ENCODE results near the gene ERH.

DNA sequence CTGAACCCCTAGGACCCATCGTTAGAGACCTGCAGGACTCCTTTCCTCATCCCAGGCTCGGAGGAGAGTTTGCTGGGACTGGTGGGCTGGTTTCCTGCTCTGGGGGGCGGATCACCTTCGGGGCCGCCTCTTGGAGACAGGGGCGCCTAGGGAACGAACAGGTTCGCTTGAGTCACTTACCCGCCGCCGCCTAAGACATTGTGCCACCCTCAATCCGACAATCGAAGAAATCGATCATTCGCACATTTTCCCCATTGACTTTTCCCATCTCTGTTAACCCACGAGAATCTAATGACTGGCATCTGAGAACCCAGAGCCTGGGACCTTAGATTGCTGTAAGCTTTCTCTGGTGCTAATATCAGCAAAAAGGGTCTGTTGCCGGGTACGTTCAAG, 715 bp upstream of the ERH start:
- TF ChIP-seq, protein P1, sequence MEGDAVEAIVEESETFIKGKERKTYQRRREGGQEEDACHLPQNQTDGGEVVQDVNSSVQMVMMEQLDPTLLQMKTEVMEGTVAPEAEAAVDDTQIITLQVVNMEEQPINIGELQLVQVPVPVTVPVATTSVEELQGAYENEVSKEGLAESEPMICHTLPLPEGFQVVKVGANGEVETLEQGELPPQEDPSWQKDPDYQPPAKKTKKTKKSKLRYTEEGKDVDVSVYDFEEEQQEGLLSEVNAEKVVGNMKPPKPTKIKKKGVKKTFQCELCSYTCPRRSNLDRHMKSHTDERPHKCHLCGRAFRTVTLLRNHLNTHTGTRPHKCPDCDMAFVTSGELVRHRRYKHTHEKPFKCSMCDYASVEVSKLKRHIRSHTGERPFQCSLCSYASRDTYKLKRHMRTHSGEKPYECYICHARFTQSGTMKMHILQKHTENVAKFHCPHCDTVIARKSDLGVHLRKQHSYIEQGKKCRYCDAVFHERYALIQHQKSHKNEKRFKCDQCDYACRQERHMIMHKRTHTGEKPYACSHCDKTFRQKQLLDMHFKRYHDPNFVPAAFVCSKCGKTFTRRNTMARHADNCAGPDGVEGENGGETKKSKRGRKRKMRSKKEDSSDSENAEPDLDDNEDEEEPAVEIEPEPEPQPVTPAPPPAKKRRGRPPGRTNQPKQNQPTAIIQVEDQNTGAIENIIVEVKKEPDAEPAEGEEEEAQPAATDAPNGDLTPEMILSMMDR (IDR thresholded peaks at IDR 0.05) = no peak
- no peak for TF ChIP-seq POLR2A (IDR thresholded peaks at IDR 0.05)
